HepG2 (cell line): ENCODE measurements around the gene UVSSA. TPM values are rescaled to one million over a fixed set of nuclear protein-coding genes. Genes with fewer than 3 reads are reported as not detected.

Source experiments
- ADNP ChIP-seq: sonication (generic); formaldehyde crosslinking; IDR thresholded peaks from 2 replicates; pipeline ENCODE4 v1.4.0; 2020; ENCODE audit warnings: missing genetic modification reagents
- AGO2 ChIP-seq: fragments of 200-400 bp; formaldehyde crosslinking; optimal IDR thresholded peaks from 2 replicates; pipeline ENCODE3; 2017; ENCODE audit warnings: mild to moderate bottlenecking, low read depth, low read length, moderate library complexity
- ARNT ChIP-seq: fragments of 450-650 bp; IDR thresholded peaks from 2 replicates; pipeline ENCODE4 v1.6.1; 2017
- CTCF ChIP-seq: sonication (generic); formaldehyde crosslinking; IDR thresholded peaks from 2 replicates; pipeline ENCODE4 v1.5.0; 2020; ENCODE audit warnings: mild to moderate bottlenecking, missing genetic modification reagents, moderate library complexity
- EP300 ChIP-seq, 3 experiments: sonication (generic) in 1 of 3; formaldehyde crosslinking in 1 of 3; IDR thresholded peaks; 2 replicates each; pipeline versions ENCODE4 v1.5.1 to v1.6.1; 2011 to 2020; ENCODE audit warnings: low read depth in 2 of 3, low read length in 2 of 3, borderline replicate concordance in 1 of 3, improper control_type of control experiment in 1 of 3, mild to moderate bottlenecking in 1 of 3, missing genetic modification reagents in 1 of 3, moderate library complexity in 1 of 3
- GFI1 ChIP-seq: sonication (generic); formaldehyde crosslinking; IDR thresholded peaks from 2 replicates; pipeline ENCODE4 v1.5.0; 2020; ENCODE audit warnings: missing genetic modification reagents, mild to moderate bottlenecking, borderline replicate concordance
- HOXA3 ChIP-seq: sonication (generic); formaldehyde crosslinking; IDR thresholded peaks from 2 replicates; pipeline ENCODE4 v1.5.0; 2020; ENCODE audit warnings: missing genetic modification reagents
- KLF13 ChIP-seq: sonication (generic); formaldehyde crosslinking; IDR thresholded peaks from 2 replicates; pipeline ENCODE4 v1.4.0; 2020; ENCODE audit warnings: mild to moderate bottlenecking, missing genetic modification reagents
- MYC ChIP-seq: sonication (generic); formaldehyde crosslinking; IDR thresholded peaks from 2 replicates; pipeline ENCODE4 v1.9.0; 2021; ENCODE audit warnings: missing genetic modification reagents, borderline replicate concordance
- PLSCR1 ChIP-seq: sonication (generic); formaldehyde crosslinking; IDR thresholded peaks from 2 replicates; pipeline ENCODE4 v1.5.0; 2020; ENCODE audit warnings: missing genetic modification reagents, mild to moderate bottlenecking, borderline replicate concordance
- TGIF2 ChIP-seq: IDR thresholded peaks from 2 replicates; pipeline ENCODE4 v1.6.1; 2016; ENCODE audit warnings: control low read depth, missing compliant biosample characterization
- ZBTB38 ChIP-seq: sonication (generic); formaldehyde crosslinking; IDR thresholded peaks from 2 replicates; pipeline ENCODE4 v1.5.1; 2020; ENCODE audit warnings: mild to moderate bottlenecking, missing genetic modification reagents
- ZC3H13 ChIP-seq: sonication (generic); formaldehyde crosslinking; IDR thresholded peaks from 2 replicates; pipeline ENCODE4 v1.8.1; 2023; ENCODE audit warnings: mild to moderate bottlenecking, missing genetic modification reagents, moderate library complexity
- ZFP82 ChIP-seq: sonication (generic); formaldehyde crosslinking; IDR thresholded peaks from 2 replicates; pipeline ENCODE4 v1.5.1; 2020; ENCODE audit warnings: mild to moderate bottlenecking, missing genetic modification reagents, borderline replicate concordance
- ZFX ChIP-seq: sonication (generic); formaldehyde crosslinking; IDR thresholded peaks from 2 replicates; pipeline ENCODE4 v1.4.0; 2020; ENCODE audit warnings: mild to moderate bottlenecking, low read depth, missing genetic modification reagents, moderate library complexity
- ZNF3 ChIP-seq: IDR thresholded peaks from 2 replicates; pipeline ENCODE4 v1.7.0; 2017; ENCODE audit warnings: inconsistent platforms
- ZNF484 ChIP-seq: sonication (generic); formaldehyde crosslinking; IDR thresholded peaks from 2 replicates; pipeline ENCODE4 v1.5.1; 2020; ENCODE audit warnings: mild to moderate bottlenecking, low read depth, missing genetic modification reagents, borderline replicate concordance
- ZNF512B ChIP-seq: sonication (generic); formaldehyde crosslinking; IDR thresholded peaks from 2 replicates; pipeline ENCODE4 v1.5.1; 2020; ENCODE audit warnings: missing genetic modification reagents, mild to moderate bottlenecking, borderline replicate concordance
- ZNF776 ChIP-seq: sonication (generic); formaldehyde crosslinking; IDR thresholded peaks from 2 replicates; pipeline ENCODE4 v1.4.0; 2020; ENCODE audit warnings: mild to moderate bottlenecking, missing genetic modification reagents
- ZSCAN20 ChIP-seq: sonication (generic); formaldehyde crosslinking; IDR thresholded peaks from 2 replicates; pipeline ENCODE4 v1.4.0; 2020; ENCODE audit warnings: missing genetic modification reagents, mild to moderate bottlenecking, borderline replicate concordance
- polyA plus RNA-seq, 8 experiments: library from polyadenylated mRNA; depleted of rRNA in 3 of 8; stranded (reverse) in 7 of 8; unstranded in 1 of 8; fragments of >200 nt; fragmentation: Illumina TruSeq in 4 of 8; extraction: Trizol in 4 of 8; gene quantifications; 2 replicates each; pipeline versions ENCODE4 v1.2.1 to v1.2.3, GENCODE V29; 2011 to 2016; ENCODE audit warnings: low read depth in 4 of 8, missing spikeins in 1 of 8, mixed read lengths in 1 of 8; ENCODE audit not compliant: insufficient read depth in 1 of 8
- total RNA-seq, 5 experiments: library from RNA; depleted of rRNA; stranded (reverse); fragments of >200 nt; fragmentation: Illumina TruSeq; extraction: Trizol; gene quantifications; 2 replicates each; pipeline ENCODE4 v1.2.3, GENCODE V29; 2016; ENCODE audit warnings: low read depth in 1 of 5
- TF ChIP-seq, protein P1 (sequence below): sonication (generic); formaldehyde crosslinking; IDR thresholded peaks from 2 replicates; pipeline ENCODE4 v1.4.0; 2020; ENCODE audit warnings: mild to moderate bottlenecking, missing genetic modification reagents

Gene UVSSA
- total and polyA plus RNA-seq, 2 of the 13 experiments (the other 11 are each of a cell fraction or from before 2014, with no cell fraction given): 4.6 to 8.4 TPM

- no peak for TF ChIP-seq ZNF512B
- TF ChIP-seq, protein P1, sequence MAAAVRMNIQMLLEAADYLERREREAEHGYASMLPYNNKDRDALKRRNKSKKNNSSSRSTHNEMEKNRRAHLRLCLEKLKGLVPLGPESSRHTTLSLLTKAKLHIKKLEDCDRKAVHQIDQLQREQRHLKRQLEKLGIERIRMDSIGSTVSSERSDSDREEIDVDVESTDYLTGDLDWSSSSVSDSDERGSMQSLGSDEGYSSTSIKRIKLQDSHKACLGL (CRISPR knock-in tag): no peak
- TF ChIP-seq CTCF (CRISPR knock-in tag): peak; percentile 9; the same call in 1 of the 2 replicates
- TF ChIP-seq ZBTB38 (CRISPR knock-in tag): peak; percentile 77
- TF ChIP-seq ADNP: no peak
- 0 out of 2 replicates have a peak, but pooled peaks have one; percentile 7 for TF ChIP-seq ZC3H13 (CRISPR knock-in tag)
- TF ChIP-seq ZNF3: no peak
- TF ChIP-seq GFI1 (CRISPR knock-in tag): no peak
- TF ChIP-seq MYC (CRISPR knock-in tag): no peak
- no peak for TF ChIP-seq EP300 (IDR thresholded peaks at IDR 0.05; ENCODE audit: low read depth in 2 of 2, low read length in 2 of 2)
- no peak for TF ChIP-seq EP300 (CRISPR knock-in tag; IDR thresholded peaks at IDR 0.05; ENCODE audit: borderline replicate concordance)
- TF ChIP-seq TGIF2: no peak
- no peak for TF ChIP-seq ARNT
- TF ChIP-seq AGO2: peak; percentile 30
- no peak for TF ChIP-seq ZFP82
- TF ChIP-seq KLF13 (CRISPR knock-in tag): no peak
- no peak for TF ChIP-seq PLSCR1
- TF ChIP-seq ZNF776 (CRISPR knock-in tag): no peak
- TF ChIP-seq ZNF484: no peak
- peak; percentile 19; the same call in 1 of the 2 replicates for TF ChIP-seq ZFX
- peak; percentile 17; the same call in 1 of the 2 replicates for TF ChIP-seq HOXA3 (CRISPR knock-in tag)
- no peak for TF ChIP-seq ZSCAN20 (CRISPR knock-in tag)
Observed at GRCh38 chr4:1310796-1311631, 36.0 kb upstream of the UVSSA start (continued).
